Hindlimb muscle (tissue), 1 donor: ENCODE data around the gene DIP2A. TPM values are rescaled to one million over a fixed set of nuclear protein-coding genes. Genes with fewer than 3 reads are reported as not detected.

Source experiments
- polyA plus RNA-seq: library from polyadenylated mRNA; unstranded; fragments of 120-200 nt; gene quantifications from one replicate; pipeline ENCODE4 v1.2.1, GENCODE V29; 2013; ENCODE audit not compliant: insufficient read length

The DIP2A gene
- polyA plus RNA-seq, 1 donor = 30.7 TPM

Other genes with a start within 250 kb of the DIP2A start
- 38.6 TPM for gene LSS, start 230.1 kb upstream of the DIP2A start, polyA plus RNA-seq
- gene MCM3AP, start 173.3 kb upstream of the DIP2A start, polyA plus RNA-seq = 64.0 TPM
- gene YBEY, start 172.5 kb upstream of the DIP2A start, polyA plus RNA-seq = 13.3 TPM
- 8.5 TPM for gene C21orf58, start 135.0 kb upstream of the DIP2A start, polyA plus RNA-seq
- gene PCNT, start 134.7 kb upstream of the DIP2A start, polyA plus RNA-seq = 68.3 TPM
- gene S100B, start 146.2 kb downstream of the DIP2A start, polyA plus RNA-seq = 10.1 TPM
- 122 TPM for gene PRMT2, start 176.8 kb downstream of the DIP2A start, polyA plus RNA-seq